Activated CD8-positive, alpha-beta memory T cell treated with anti-CD3 and anti-CD28 coated beads, Interleukin-2, amount 50 U/mL, for 1 hour (primary cell): ENCODE measurements around the gene PRKCA.
"Not testable (repeated sequence)": the region's sequence is repeated elsewhere in the genome, so short reads cannot be mapped to it uniquely, and the experiment has no call there.

Experiments
- DNase-seq: peaks from one replicate; pipeline ENCODE4 v3.0.0-alpha.2; 2020; ENCODE audit errors: extremely low read depth

PRKCA gene

DNA sequence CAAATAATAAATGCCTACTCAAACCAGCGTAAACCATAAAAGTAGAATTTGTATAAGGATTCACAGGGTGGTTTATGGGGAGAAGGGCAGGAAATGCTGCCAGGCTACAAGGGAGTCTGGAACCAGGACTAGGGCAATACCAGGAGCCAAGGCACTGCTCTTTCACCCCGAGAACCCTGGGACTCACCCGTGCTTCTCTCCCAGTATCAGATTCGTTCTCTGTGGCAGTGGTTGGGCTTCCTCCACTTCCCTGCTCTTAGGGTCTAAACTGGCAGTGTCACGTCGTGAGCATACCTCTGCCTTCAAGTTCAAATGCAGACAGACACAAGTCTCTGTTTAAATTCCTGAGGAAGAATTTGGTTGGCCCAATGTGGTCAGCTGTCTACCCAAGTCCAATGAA, 49.3 kb downstream of the PRKCA start:
- no peak for DNase-seq

DNA sequence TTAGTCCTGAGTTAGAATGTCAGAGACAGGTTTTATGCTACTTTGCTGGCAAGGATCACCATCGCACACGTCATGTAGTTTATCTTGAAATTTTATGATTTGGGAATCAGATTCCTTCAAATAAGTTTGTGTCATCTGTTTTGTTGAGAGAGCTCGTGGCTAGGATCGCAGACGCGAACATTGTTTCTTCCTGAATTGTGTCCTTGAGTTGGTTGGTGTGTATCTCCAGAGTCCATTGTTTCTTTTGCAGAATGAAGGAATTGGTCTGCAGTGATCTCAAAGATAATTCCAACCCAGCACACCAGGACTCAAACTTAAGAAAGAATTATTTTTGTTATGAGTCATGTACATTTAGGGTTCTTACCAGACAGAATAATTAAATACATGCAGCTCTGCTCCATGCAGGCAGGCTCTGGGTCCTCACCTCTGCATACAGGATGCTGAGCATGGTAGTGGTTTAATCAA, 51.6 kb downstream of the PRKCA start:
- no peak for DNase-seq

DNA sequence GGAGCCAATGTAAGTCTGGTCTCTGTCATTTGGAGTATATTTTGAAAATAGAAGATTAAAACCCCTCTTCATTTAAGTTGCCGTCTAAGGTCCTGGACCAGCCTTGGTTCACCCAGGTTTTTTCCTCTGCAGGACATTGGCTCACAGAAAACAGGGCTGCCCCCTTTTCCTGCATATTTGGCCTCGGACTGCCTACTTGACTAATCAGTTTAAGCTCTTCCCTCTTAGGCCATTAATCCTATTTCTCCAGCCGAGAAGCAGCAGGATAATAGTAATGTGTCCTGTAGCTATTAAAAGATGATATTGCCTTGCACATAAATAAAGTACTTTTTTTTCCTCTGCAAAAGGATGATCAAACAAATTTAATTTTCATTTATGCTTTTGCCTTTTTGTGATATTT, 52.1 kb downstream of the PRKCA start:
- no peak for DNase-seq

DNA sequence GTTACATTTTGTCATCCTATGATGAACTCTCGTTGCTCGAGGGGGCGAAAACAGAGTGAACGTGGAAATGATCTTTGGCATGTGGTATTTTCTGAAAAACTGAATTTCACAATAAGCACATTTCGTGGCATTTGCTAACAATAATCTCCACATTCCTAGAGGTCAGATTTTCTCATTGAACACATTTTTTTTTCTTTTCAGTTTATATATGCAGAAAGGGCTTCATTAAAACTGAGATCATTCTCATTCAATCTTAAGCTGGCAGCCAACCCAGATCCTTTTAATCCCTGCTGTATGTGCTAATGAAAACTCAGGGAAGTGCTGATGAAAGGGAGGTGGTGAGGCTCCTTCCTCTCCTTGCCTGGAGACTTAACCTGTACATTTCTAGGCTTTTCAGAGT, 52.6 kb downstream of the PRKCA start:
- no peak for DNase-seq

DNA sequence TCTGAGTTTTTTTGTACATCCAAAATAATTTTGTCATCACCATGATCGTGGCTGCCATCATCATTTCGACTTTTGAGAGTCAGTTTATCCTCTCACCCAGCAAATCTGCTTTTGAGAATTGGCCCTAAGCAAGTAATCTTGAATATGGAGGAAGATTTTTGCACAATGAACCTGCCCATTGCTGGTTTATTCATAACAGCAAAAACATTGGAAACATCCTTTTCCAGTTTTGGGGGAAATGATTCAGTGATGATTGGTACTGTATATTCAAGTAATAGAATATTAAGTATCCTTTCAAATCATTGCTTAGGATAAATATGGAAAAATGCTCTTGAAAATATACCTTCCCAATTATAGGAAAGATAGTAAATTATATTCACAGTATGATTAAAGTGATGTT, 53.1 kb downstream of the PRKCA start:
- no peak for DNase-seq

DNA sequence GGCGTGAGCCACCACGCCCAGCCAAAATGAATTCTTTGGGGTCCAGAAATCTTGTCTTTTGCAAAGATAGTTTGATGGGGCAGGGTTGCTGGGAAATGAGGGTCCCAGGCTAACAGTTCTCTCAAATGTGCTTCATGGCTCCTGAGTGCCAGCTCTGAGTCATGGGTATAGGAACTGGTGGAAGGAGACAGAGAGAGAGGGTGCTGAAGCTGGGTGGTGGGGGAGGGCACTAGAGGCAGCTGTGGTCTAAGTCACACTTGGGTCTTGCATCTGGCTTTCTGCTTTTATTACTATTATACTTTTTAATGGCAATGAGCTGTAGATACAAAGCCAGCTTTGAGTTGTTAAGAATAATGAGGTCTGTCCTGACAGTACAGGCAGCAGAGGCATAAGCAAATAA, 54.6 kb downstream of the PRKCA start:
- no peak for DNase-seq

- no peak for DNase-seq
Measured at GRCh38 chr17:66359351-66359750, 56.9 kb downstream of the PRKCA start.

- DNase-seq = not testable (repeated sequence)
Measured at GRCh38 chr17:66360961-66361565, 58.6 kb downstream of the PRKCA start.

DNA sequence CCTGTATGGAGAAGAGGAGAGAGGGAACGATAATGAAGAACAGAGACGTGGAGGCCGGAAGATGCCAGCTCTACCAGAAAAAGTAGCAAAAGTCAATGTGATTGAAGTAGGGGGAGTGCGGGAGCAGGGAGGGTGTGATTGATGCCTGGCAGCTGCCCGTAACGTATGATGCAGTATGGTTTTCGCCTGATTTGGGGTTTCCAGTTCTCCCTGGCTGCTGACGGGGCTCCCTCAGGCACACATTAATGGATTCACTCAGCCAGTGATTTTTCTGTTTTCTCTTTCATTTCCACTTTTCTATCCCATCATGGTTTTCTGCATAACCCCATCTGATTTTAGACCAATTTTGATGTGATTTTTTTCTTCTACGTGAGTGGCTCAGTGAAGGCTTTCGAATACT, 62.1 kb downstream of the PRKCA start:
- no peak for DNase-seq

- no peak for DNase-seq
Measured at GRCh38 chr17:66364990-66365490, 62.6 kb downstream of the PRKCA start.

DNA sequence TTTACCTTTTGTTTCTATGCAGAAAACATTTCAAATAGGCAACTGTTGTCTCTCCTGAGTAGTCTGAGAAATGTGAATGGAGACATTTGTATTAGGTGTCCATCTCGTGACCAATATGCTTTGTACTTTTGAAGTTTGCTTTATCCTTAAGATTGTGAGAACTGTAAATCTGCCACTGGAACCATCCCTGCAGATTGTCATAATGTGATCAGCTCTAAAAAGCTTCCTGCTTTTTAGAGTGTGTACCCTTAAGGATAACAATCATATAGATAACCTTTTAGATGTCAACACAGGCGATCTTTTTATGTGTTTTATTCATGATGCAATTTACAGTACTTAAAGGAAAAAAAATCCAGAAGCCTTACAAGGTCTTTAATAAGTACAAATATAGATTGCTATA, 63.5 kb downstream of the PRKCA start:
- no peak for DNase-seq

DNA sequence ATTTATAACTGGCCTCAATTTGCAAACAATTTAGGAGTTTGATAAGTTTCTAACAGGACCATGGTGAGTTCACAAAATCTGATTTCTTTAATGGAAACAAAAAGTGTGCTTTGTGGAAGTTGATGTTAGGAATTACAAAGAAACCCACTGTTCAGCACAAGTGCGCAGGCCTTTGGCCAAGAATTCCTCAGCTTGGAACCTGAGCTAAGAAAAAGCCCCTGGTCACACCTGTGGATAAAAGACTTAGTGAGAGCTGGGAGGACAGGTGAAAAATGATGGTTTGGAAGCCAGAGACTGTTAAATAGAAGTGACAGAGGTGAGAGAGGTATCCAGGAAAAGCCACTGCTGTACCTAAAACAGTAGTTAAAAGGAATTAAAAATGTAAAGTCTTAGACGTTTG, 64.7 kb downstream of the PRKCA start:
- no peak for DNase-seq

DNA sequence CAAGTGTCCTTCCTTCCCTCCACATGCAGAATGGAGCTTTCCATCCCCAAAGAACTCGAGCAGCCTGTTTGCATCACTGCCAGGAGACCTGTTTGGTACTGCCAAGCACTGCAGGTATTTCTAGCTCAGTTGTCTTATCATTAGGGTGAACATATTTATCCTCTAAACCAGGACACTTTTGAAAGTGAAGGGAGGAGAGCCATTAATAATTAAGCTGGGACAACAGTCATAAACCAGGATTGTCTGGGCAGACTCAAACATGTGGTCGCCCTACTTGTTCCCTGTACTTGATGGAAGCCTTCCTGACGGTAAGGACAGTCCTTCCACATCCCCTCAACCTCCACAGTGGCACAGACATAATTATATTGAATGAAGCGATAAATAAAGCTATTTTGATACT, 67.4 kb downstream of the PRKCA start:
- no peak for DNase-seq

GRCh38 chr17:66371561-66371960, 69.1 kb downstream of the PRKCA start:
- DNase-seq = no peak

DNA sequence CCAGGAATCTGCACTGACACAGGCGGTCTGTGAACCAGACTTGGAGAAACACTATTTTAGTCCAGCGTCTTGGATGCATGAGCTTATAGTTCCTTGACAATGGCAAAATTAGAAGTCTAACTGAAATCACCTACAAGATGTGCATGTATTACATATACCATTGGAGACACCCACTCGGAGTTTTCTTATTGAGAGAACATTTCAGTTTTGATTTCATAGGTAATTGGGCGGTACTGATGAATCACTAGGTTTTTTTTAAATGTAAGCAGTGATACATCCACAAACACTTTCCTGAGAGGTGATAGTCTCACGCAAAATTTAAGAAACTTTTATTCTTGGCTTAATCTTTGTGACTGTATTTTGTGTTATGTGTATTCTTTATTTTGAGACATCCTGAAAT, 69.8 kb downstream of the PRKCA start:
- DNase-seq = no peak

- DNase-seq = no peak
Measured at GRCh38 chr17:66373079-66373478, 70.7 kb downstream of the PRKCA start.

- peak; percentile 56 for DNase-seq
Measured at GRCh38 chr17:66373944-66374817, 71.8 kb downstream of the PRKCA start.

GRCh38 chr17:66375121-66375520, 72.7 kb downstream of the PRKCA start:
- no peak for DNase-seq

GRCh38 chr17:66378296-66378695, 75.9 kb downstream of the PRKCA start:
- DNase-seq = no peak

GRCh38 chr17:66379544-66379943, 77.1 kb downstream of the PRKCA start:
- DNase-seq = no peak

- no peak for DNase-seq
Measured at GRCh38 chr17:66379996-66380395, 77.6 kb downstream of the PRKCA start.

- DNase-seq = no peak
Measured at GRCh38 chr17:66381701-66382362, 79.4 kb downstream of the PRKCA start.

DNA sequence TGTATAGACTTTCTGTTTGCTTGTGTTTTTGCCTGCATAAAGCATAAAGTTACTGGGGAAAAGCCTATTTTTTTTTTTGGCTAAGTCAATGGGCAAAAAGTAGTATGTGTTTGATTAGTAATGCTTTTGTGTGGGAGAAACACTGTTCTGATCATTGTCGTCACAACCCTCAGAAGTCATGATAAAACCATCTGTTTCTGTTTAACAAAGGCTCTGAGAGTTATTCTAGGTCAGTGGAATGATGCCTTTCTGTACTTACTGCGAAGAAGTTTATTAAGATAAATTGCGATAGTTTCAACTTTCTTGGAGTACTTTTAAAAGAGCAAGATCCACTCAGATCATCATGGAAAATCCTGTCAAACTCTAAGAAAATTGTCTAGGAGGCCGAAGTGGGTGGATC, 80.9 kb downstream of the PRKCA start:
- DNase-seq = no peak
